SK-N-MC (cell line): ENCODE data around the gene CAVIN2.

Experiments
- DNase-seq: peaks from one replicate; pipeline ENCODE4 v3.0.0-alpha.2; 2011; ENCODE audit warnings: low read depth, low spot score
- H3K27ac ChIP-seq: fragments of 200-600 bp; sonication (generic); 2 replicates; pipeline ENCODE4 v1.5.1; 2016; ENCODE audit warnings: mixed run types
- H3K36me3 ChIP-seq: fragments of 200-600 bp; sonication (generic); 2 replicates; pipeline ENCODE4 v1.6.1; 2017; ENCODE audit warnings: antibody characterized with exemption, low read length, mixed read lengths; ENCODE audit not compliant: insufficient read depth
- H3K4me3 ChIP-seq: fragments of 200-600 bp; sonication (generic); 2 replicates; pipeline ENCODE4 v1.5.1; 2016
- H3K9ac ChIP-seq: fragments of 200-600 bp; sonication (generic); 2 replicates; pipeline ENCODE4 v1.8.0; 2017; ENCODE audit warnings: mixed run types, mixed read lengths; ENCODE audit not compliant: insufficient read length
- H3K9me3 ChIP-seq: fragments of 200-600 bp; sonication (generic); 2 replicates; pipeline ENCODE4 v1.6.1; 2017; ENCODE audit warnings: low read depth, mild to moderate bottlenecking, antibody characterized with exemption, low read length, moderate library complexity, mixed read lengths
- EZH2 ChIP-seq: fragments of 200-600 bp; sonication (generic); IDR thresholded peaks from one replicate; pipeline ENCODE4 v1.6.1; 2017; ENCODE audit warnings: antibody characterized with exemption
- FOXP2 ChIP-seq: optimal IDR thresholded peaks from 2 replicates; pipeline ENCODE3; 2011; ENCODE audit warnings: mild to moderate bottlenecking, moderate library complexity; ENCODE audit not compliant: insufficient read depth; ENCODE audit errors: extremely low read length, control extremely low read depth
- POLR2AphosphoS5 ChIP-seq: IDR thresholded peaks from 2 replicates; pipeline ENCODE4 v1.6.1; 2012; ENCODE audit warnings: mild to moderate bottlenecking, low read depth, low read length, borderline replicate concordance

Gene CAVIN2

DNA sequence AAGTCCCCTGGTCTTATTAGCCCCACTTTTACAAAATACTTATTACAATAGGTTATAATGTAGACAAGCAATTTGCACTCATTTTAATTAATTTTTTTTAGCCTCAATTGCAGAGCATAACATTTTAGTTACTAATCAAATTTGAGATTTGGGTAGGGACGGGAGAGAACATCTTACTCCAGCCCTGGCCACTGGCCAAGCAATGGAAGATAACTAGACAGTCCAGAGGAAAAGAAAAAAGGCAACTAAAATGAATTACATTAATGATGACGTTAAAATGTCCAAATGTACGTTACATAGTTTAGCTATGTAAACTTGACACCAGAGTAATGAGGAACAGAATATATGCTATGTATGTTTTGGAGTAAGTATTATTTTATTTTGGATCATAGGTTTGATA lies 11.0 kb upstream of the CAVIN2 start:
- Histone ChIP-seq H3K36me3 (no peaks in the 10 kb centered on the region), H3K27ac (no peak overlapping the region), H3K9me3 (no peaks in the 10 kb centered on the region), H3K9ac (no peak overlapping the region), H3K4me3 (no peak overlapping the region)
- no peak for DNase-seq
- TF ChIP-seq EZH2 (no peak), POLR2AphosphoS5 (no peak), FOXP2 (no peak)

DNA sequence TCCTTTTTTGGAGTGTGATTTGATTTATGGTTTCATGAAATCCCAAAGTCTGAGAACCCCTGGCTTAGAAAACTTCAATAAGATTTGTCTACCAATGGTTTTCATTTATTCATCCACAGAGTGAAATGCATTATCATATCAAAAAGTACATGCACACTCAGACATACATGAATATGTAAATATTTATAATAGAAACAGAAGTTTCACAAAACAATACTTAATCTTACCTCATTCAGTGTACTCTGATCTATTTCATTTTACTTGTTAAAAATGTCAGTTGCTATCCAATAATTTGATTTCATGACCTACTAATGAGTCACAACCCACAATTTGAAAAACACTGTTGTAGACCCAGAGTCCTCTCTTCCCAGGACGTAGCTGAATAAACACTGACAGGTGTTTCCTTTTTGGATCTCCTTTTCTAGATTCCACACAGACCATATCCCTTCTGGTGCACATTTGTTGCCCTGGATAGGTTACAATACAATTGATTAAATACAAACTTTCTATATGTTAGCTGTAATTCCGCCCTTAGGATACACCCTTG lies 10.4 kb upstream of the CAVIN2 start:
- H3K4me3 ChIP-seq = no peak overlapping the region
- no peak for DNase-seq
- no peak overlapping the region for H3K27ac ChIP-seq
- H3K9ac ChIP-seq = no peak overlapping the region
- no peaks in the 10 kb centered on the region for H3K9me3 ChIP-seq
- H3K36me3 ChIP-seq = no peaks in the 10 kb centered on the region
- TF ChIP-seq FOXP2 (no peak), EZH2 (no peak), POLR2AphosphoS5 (no peak)

- no peak overlapping the region for H3K9ac ChIP-seq
- no peaks in the 10 kb centered on the region for H3K9me3 ChIP-seq
- H3K27ac ChIP-seq = no peak overlapping the region
- TF ChIP-seq EZH2 (no peak), FOXP2 (no peak), POLR2AphosphoS5 (no peak)
- no peak for DNase-seq
- no peak overlapping the region for H3K4me3 ChIP-seq
- no peaks in the 10 kb centered on the region for H3K36me3 ChIP-seq
Observed at GRCh38 chr2:191856111-191856876, 9.4 kb upstream of the CAVIN2 start.

- no peak for DNase-seq
- H3K36me3 ChIP-seq = no peaks in the 10 kb centered on the region
- no peaks in the 10 kb centered on the region for H3K9me3 ChIP-seq
- TF ChIP-seq EZH2 (no peak), FOXP2 (no peak), POLR2AphosphoS5 (no peak)
- H3K27ac ChIP-seq = no peak overlapping the region
- no peak overlapping the region for H3K9ac ChIP-seq
- H3K4me3 ChIP-seq = no peak overlapping the region
Observed at GRCh38 chr2:191855382-191855781, 8.5 kb upstream of the CAVIN2 start.

GRCh38 chr2:191854382-191855372 lies 7.8 kb upstream of the CAVIN2 start:
- DNase-seq = no peak
- H3K27ac ChIP-seq = no peak overlapping the region
- H3K9me3 ChIP-seq = no peaks in the 10 kb centered on the region
- no peak for TF ChIP-seq POLR2AphosphoS5
- no peak for TF ChIP-seq FOXP2
- no peak for TF ChIP-seq EZH2
- H3K9ac ChIP-seq = no peak overlapping the region
- peak overlapping the region; percentile 4; the same call in 1 of the 2 replicates for H3K4me3 ChIP-seq
- H3K36me3 ChIP-seq = no peaks in the 10 kb centered on the region

DNA sequence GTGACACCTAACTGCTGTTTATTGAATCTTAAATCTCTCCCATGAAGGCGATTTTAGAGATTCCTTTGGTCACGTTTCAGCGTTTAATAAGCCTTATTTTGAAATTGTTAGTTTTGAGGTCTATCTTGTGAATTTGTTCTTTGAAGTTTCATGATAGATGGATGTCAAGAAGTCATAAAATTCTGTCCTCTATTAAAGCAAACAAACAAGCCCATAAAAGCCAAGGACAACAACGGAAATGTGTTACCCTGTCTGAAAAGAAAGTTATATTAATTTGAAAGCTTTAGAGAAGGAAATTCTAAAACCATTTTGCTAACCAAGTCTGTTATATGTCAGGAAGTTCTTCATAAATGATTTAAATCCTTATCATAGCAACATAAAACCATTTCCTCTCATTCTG lies 7.0 kb upstream of the CAVIN2 start:
- no peak overlapping the region for H3K9ac ChIP-seq
- peak overlapping the region; percentile 4; the same call in 1 of the 2 replicates for H3K4me3 ChIP-seq
- TF ChIP-seq FOXP2 (no peak), POLR2AphosphoS5 (no peak), EZH2 (no peak)
- H3K27ac ChIP-seq = no peak overlapping the region
- no peaks in the 10 kb centered on the region for H3K9me3 ChIP-seq
- no peak for DNase-seq
- H3K36me3 ChIP-seq = no peaks in the 10 kb centered on the region

GRCh38 chr2:191851158-191851557 lies 4.3 kb upstream of the CAVIN2 start:
- Histone ChIP-seq H3K4me3 (no peak overlapping the region), H3K36me3 (no peaks in the 10 kb centered on the region), H3K9me3 (no peaks in the 10 kb centered on the region), H3K9ac (no peak overlapping the region), H3K27ac (no peak overlapping the region)
- no peak for TF ChIP-seq EZH2
- no peak for TF ChIP-seq FOXP2
- no peak for TF ChIP-seq POLR2AphosphoS5
- no peak for DNase-seq
